Left lung (tissue), 10 donors: ENCODE data around the gene BCL11B. TPM values are rescaled to one million over a fixed set of nuclear protein-coding genes. Genes with fewer than 3 reads are reported as not detected.

Source experiments
- ATAC-seq: fragments of 200-7000 bp; cut with Tn5 transposase; one replicate; pipeline ENCODE4 v1.9.1; 2020; ENCODE audit warnings: moderate library complexity
- DNase-seq, 4 donors: peaks; one replicate each; pipeline ENCODE4 v3.0.0-alpha.2; 2013 to 2020
- H3K27ac ChIP-seq, 2 donors: fragments of 200-600 bp; sonication (generic) in 1 of 2; one replicate each; pipeline versions ENCODE4 v1.5.0 to v1.8.0; 2020 to 2021
- H3K27me3 ChIP-seq, 2 donors: fragments of 200-600 bp; sonication (generic) in 1 of 2; one replicate each; pipeline versions ENCODE4 v1.5.0 to v1.8.0; 2020 to 2021
- H3K36me3 ChIP-seq, 2 donors: fragments of 200-600 bp; sonication (generic) in 1 of 2; one replicate each; pipeline versions ENCODE4 v1.5.0 to v1.8.0; 2020 to 2021
- H3K4me1 ChIP-seq, 2 donors: fragments of 200-600 bp; one replicate each; pipeline ENCODE4 v1.8.0; 2021
- H3K4me3 ChIP-seq, 2 donors: fragments of 200-600 bp; sonication (generic) in 1 of 2; one replicate each; pipeline versions ENCODE4 v1.5.0 to v1.8.0; 2020 to 2021; ENCODE audit warnings: mild to moderate bottlenecking in 1 of 2
- H3K9me3 ChIP-seq, 2 donors: fragments of 200-600 bp; sonication (generic) in 1 of 2; one replicate each; pipeline versions ENCODE4 v1.5.0 to v1.8.0; 2020 to 2021
- CTCF ChIP-seq, 2 donors: fragments of 200-600 bp; sonication (generic) in 1 of 2; IDR thresholded peaks; one replicate each; pipeline versions ENCODE4 v1.5.0 to v1.8.0; 2021; ENCODE audit warnings: antibody characterized with exemption in 2 of 2
- intact Hi-C, 2 donors: fragments of 100-400 bp; cut with DNase I; formaldehyde crosslinking; loops; one replicate each; pipeline versions ENCODE4 v1.11.2 to v1.14.2; 2022
- polyA plus RNA-seq, 6 donors: library from polyadenylated mRNA; unstranded; fragments of 120-200 nt; gene quantifications; one replicate each; pipeline ENCODE4 v1.2.1, GENCODE V29; 2013; ENCODE audit not compliant: insufficient read length in 6 of 6
- total RNA-seq, 2 donors: library from RNA; stranded (reverse); fragmentation: NEBNext Ultra II Directional; extraction: Animal tissue kit (Norgen Biotek cat#: 25700); gene quantifications; one replicate each; pipeline ENCODE4 v1.2.1, GENCODE V29; 2021
- donor health status: DM: no; HTN: yes; CAD: no.
- donor health status: DM: no; HTN: no; CAD: no.

Gene BCL11B
- total and polyA plus RNA-seq, 8 donors: 1.4 to 3.6 (median 3.2) TPM

GRCh38 chr14:99199846-99200653 is 71.9 kb downstream of the BCL11B start:
- no peak for TF ChIP-seq CTCF (IDR thresholded peaks at IDR 0.05)
- Histone ChIP-seq H3K36me3 (no peaks in the 10 kb centered on the region), H3K4me3 (no peak overlapping the region), H3K4me1 (no peaks in the 10 kb centered on the region), H3K27ac (no peak overlapping the region), H3K27me3 (peaks cover 0 to 15% of the 10 kb centered on the region in 2 donors), H3K9me3 (no peaks in the 10 kb centered on the region)
- DNase-seq (peak in 2 of 4 donors; percentile 34 to 71), ATAC-seq (no peak)
- intact Hi-C loops: no loop called here

GRCh38 chr14:99198746-99199502 is 73.1 kb downstream of the BCL11B start:
- H3K4me1 ChIP-seq: no peaks in the 10 kb centered on the region
- H3K27ac ChIP-seq: no peak overlapping the region
- peaks cover 0 to 15% of the 10 kb centered on the region in 2 donors for H3K27me3 ChIP-seq
- TF ChIP-seq CTCF (IDR thresholded peaks at IDR 0.05): no peak
- H3K4me3 ChIP-seq: no peak overlapping the region
- intact Hi-C loops: no loop called here
- H3K9me3 ChIP-seq: no peaks in the 10 kb centered on the region
- DNase-seq (peak in 1 of 4 donors; percentile 47), ATAC-seq (no peak)
- H3K36me3 ChIP-seq: no peaks in the 10 kb centered on the region

DNA sequence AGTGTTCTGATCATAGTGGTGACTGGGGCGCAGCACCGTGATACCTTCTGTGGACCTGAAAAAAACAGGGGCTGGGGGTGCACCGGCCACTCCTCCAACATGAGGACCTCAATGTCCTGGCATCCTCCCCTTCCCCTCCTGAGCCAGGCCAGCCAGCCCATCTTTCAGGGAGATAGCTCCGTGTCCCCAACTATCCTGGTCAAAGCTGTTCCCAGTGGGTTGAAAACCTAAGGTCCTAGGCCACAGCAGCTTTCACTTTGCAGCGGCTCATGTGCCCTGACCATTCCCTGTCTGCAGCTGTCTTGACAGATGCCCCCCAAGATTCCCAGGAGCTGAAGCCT is 75.7 kb downstream of the BCL11B start:
- Histone ChIP-seq H3K27me3 (peaks cover 0 to 15% of the 10 kb centered on the region in 2 donors), H3K27ac (no peak overlapping the region), H3K4me1 (peaks cover 0 to 6% of the 10 kb centered on the region in 2 donors), H3K4me3 (no peak overlapping the region), H3K9me3 (no peaks in the 10 kb centered on the region), H3K36me3 (no peaks in the 10 kb centered on the region)
- TF ChIP-seq CTCF (IDR thresholded peaks at IDR 0.05): no peak
- ATAC-seq (no peak), DNase-seq (no peak)
- intact Hi-C loops: no loop called here

- H3K4me1 ChIP-seq: peaks cover 0 to 11% of the 10 kb centered on the region in 2 donors
- intact Hi-C loops: no loop called here
- peaks cover 0 to 13% of the 10 kb centered on the region in 2 donors for H3K27me3 ChIP-seq
- no peak overlapping the region for H3K4me3 ChIP-seq
- H3K27ac ChIP-seq: no peak overlapping the region
- H3K9me3 ChIP-seq: no peaks in the 10 kb centered on the region
- ATAC-seq (no peak), DNase-seq (peak in 2 of 4 donors; percentile 26 to 34)
- H3K36me3 ChIP-seq: no peaks in the 10 kb centered on the region
- TF ChIP-seq CTCF (IDR thresholded peaks at IDR 0.05): no peak
These were observed 76.2 kb downstream of the BCL11B start for GRCh38 chr14:99195602-99196309.

GRCh38 chr14:99194736-99195135 is 77.3 kb downstream of the BCL11B start:
- DNase-seq: peak in 1 of 4 donors; percentile 57

More at GRCh38 chr14:99194736-99195135, 77.3 kb downstream of the BCL11B start:
- no peak for ATAC-seq
- Histone ChIP-seq H3K36me3 (no peaks in the 10 kb centered on the region), H3K27me3 (peaks cover 0 to 16% of the 10 kb centered on the region in 2 donors), H3K27ac (no peak overlapping the region), H3K4me1 (peaks cover 0 to 12% of the 10 kb centered on the region in 2 donors), H3K9me3 (no peaks in the 10 kb centered on the region), H3K4me3 (no peak overlapping the region)
- TF ChIP-seq CTCF (IDR thresholded peaks at IDR 0.05): no peak
- intact Hi-C loops: no loop called here
